OCI-LY7 (cell line): ENCODE results near the gene ZNF304.

Experiments
- EZH2phosphoT487 ChIP-seq: fragments of 200-600 bp; sonication (generic); IDR thresholded peaks from 2 replicates; pipeline ENCODE4 v1.6.1; 2018; ENCODE audit warnings: low read depth, borderline replicate concordance, mild to moderate bottlenecking, mixed run types, antibody characterized with exemption, low read length, moderate library complexity, mixed read lengths
- TF ChIP-seq, protein P1 (sequence below): fragments of 200-600 bp; sonication (generic); conservative IDR thresholded peaks from 2 replicates; pipeline ENCODE4 v1.5.1; 2014; ENCODE audit warnings: mild to moderate bottlenecking, antibody characterized with exemption, low read length, moderate library complexity, mixed read lengths

DNA sequence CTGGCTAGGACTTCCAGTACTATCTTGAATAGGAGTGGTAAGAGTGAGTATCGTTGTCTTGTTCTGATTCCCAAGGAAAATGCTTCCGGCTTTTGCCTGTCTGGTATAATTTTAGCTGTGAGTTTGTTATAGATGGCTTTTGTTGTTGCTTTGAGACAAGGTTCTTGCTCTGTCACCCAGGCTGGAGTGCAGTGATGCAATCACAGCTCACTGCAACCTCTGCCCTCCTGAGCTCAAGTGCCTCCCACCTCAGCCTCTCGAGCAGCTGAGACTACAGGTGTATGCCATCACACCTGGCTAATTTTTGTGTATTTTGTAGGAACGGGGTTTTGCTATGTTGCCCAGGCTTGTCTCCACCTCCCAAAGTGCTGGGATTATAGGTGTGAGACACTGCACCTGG is 36.9 kb upstream of the ZNF304 start:
- TF ChIP-seq, protein P1, sequence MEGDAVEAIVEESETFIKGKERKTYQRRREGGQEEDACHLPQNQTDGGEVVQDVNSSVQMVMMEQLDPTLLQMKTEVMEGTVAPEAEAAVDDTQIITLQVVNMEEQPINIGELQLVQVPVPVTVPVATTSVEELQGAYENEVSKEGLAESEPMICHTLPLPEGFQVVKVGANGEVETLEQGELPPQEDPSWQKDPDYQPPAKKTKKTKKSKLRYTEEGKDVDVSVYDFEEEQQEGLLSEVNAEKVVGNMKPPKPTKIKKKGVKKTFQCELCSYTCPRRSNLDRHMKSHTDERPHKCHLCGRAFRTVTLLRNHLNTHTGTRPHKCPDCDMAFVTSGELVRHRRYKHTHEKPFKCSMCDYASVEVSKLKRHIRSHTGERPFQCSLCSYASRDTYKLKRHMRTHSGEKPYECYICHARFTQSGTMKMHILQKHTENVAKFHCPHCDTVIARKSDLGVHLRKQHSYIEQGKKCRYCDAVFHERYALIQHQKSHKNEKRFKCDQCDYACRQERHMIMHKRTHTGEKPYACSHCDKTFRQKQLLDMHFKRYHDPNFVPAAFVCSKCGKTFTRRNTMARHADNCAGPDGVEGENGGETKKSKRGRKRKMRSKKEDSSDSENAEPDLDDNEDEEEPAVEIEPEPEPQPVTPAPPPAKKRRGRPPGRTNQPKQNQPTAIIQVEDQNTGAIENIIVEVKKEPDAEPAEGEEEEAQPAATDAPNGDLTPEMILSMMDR: no peak
- TF ChIP-seq EZH2phosphoT487: no peak
